ENCODE measurements around the gene AASDH. TPM values are rescaled to one million over a fixed set of nuclear protein-coding genes. Genes with fewer than 3 reads are reported as not detected.

The AASDH gene
- total and polyA plus RNA-seq, 2 of the 4 experiments (the other 2 are of a cell fraction) = 4.7 to 12.0 TPM

DNA sequence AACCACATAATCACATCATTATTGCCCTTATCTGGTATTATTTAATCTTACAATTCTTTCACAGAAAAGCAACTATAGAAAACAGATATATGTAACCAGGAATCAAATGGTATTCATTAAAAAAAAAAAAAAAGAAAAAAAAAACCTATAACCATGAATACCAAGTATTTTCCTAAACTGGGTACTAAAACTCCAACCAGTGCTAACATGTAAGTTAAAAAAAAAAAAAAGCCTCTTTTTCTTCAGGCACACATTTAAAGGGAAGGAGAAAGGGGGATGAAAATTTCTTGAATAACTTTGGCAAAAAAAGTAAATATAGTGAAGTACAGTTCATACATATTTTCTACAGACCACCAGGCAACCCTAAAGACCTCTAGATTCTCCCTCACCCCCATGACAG is 46.0 kb upstream of the AASDH start:
- POLR2A ChIA-PET (ENCODE audit: unreplicated experiment) = no interaction called here
- no peak overlapping the region for H3K4me3 ChIP-seq (ENCODE audit: insufficient read depth, low read depth, low read length)
- no peaks in the 10 kb centered on the region for H3K9me3 ChIP-seq (ENCODE audit: control insufficient read depth, insufficient read depth, low read length)
- in situ Hi-C loops (cut with MboI; ENCODE audit: low sequenced_read_pairs) (no loop called here), dilution Hi-C loops (cut with HindIII; ENCODE audit: low sequenced_read_pairs, unreplicated experiment) (no loop called here), intact Hi-C loops (cut with micrococcal nuclease) (no loop called here)
- H3K79me1 ChIP-seq (ENCODE audit: low read depth in 1 of 2, low read length in 2 of 2) = peaks cover 3 to 44% of the 10 kb centered on the region in 2 experiments
- H3K9ac ChIP-seq (ENCODE audit: low read depth, low read length) = no peak overlapping the region
- no peak overlapping the region for H2BK5ac ChIP-seq (ENCODE audit: low read depth, low read length, poor library complexity, severe bottlenecking)
- no peaks in the 10 kb centered on the region for H3K27me3 ChIP-seq (ENCODE audit: control insufficient read depth, insufficient read depth, low read length)
- H2AK5ac ChIP-seq (ENCODE audit: low read depth, low read length) = no peak overlapping the region
- no peak overlapping the region for H2BK20ac ChIP-seq (ENCODE audit: low read depth, low read length)
- ATAC-seq (ENCODE audit: low read depth) (no peak), DNase-seq (no peak)
- H3K14ac ChIP-seq (replicated peaks; ENCODE audit: low read depth, low read length) = no peak overlapping the region
- H4K8ac ChIP-seq (ENCODE audit: low read depth in 2 of 2, low read length in 2 of 2) = no peak overlapping the region
- no peaks in the 10 kb centered on the region for H3K9me1 ChIP-seq (ENCODE audit: insufficient read depth, low read length)
- no peak overlapping the region for H4K91ac ChIP-seq (ENCODE audit: insufficient read depth, low read depth, low read length)
- H3K36me3 ChIP-seq (ENCODE audit: control insufficient read depth, insufficient read depth, low read length) = no peaks in the 10 kb centered on the region
- H4K20me1 ChIP-seq (ENCODE audit: insufficient read depth, low read length) = peaks cover 3% of the 10 kb centered on the region
- H3K4ac ChIP-seq (ENCODE audit: low read depth, low read length) = no peak overlapping the region
- no peak overlapping the region for H3K4me2 ChIP-seq (ENCODE audit: low read depth, low read length)
- H2BK15ac ChIP-seq (ENCODE audit: low read depth, low read length) = no peak overlapping the region
- no peak overlapping the region for H4K5ac ChIP-seq (ENCODE audit: low read depth, low read length)
- no peak overlapping the region for H3K23ac ChIP-seq (ENCODE audit: low read depth, low read length)
- H3K27ac ChIP-seq (ENCODE audit: insufficient read depth, low read length) = no peak overlapping the region
- no peak overlapping the region for H3K56ac ChIP-seq (ENCODE audit: extremely low read depth, insufficient read depth, low read length)
- no peak for TF ChIP-seq RFX5 (IDR thresholded peaks at IDR 0.05; ENCODE audit: low read depth, low read length)
- TF ChIP-seq POLR2A (IDR thresholded peaks at IDR 0.05; ENCODE audit: low read depth, low read length) = no peak
- TF ChIP-seq, protein P1, sequence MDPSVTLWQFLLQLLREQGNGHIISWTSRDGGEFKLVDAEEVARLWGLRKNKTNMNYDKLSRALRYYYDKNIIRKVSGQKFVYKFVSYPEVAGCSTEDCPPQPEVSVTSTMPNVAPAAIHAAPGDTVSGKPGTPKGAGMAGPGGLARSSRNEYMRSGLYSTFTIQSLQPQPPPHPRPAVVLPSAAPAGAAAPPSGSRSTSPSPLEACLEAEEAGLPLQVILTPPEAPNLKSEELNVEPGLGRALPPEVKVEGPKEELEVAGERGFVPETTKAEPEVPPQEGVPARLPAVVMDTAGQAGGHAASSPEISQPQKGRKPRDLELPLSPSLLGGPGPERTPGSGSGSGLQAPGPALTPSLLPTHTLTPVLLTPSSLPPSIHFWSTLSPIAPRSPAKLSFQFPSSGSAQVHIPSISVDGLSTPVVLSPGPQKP (IDR thresholded peaks at IDR 0.05; ENCODE audit: borderline replicate concordance, low read depth, low read length) = no peak
- TF ChIP-seq CEBPB (IDR thresholded peaks at IDR 0.05; ENCODE audit: low read depth, low read length) = no peak
- TF ChIP-seq MXI1 (IDR thresholded peaks at IDR 0.05; ENCODE audit: borderline replicate concordance, low read depth, low read length) = no peak
- no peak overlapping the region for H3K18ac ChIP-seq (ENCODE audit: low read depth, low read length)
- H2AK9ac ChIP-seq (replicated peaks; ENCODE audit: low read depth, low read length, poor library complexity) = no peak overlapping the region
- no peaks in the 10 kb centered on the region for H3K4me1 ChIP-seq (ENCODE audit: control insufficient read depth, insufficient read depth, low read length)
- CTCF ChIA-PET = no interaction called here
- H2AFZ ChIP-seq (replicated peaks; ENCODE audit: low read length, poor library complexity) = no peak overlapping the region
- H2BK120ac ChIP-seq (ENCODE audit: low read depth, low read length) = no peak overlapping the region
- no TSS peak for BruUV-seq (replicated peaks)

Measured in IMR-90 (cell line).